Measurements from ENCODE around the gene ARMC7.

DNA sequence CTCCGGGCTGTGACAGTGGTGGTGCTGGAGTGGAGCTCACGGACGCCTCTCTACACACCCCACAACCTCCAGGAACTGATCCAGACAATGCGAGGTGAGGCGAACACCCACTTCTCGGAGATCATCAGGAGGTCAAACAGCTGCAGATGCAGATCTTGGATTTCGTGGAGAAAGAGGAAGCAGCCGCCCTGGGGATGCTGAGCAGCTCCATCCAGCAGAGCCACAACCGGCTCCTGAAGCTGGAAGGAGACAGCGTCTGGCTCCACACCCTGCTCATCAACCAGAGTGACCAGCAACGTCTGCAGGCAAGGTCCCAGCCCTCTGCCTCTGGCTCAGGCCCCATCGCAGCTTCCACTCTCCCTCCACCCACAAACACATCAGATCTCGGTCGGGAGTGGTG is 35.2 kb upstream of the ARMC7 start:
- TF ChIP-seq, protein P1, sequence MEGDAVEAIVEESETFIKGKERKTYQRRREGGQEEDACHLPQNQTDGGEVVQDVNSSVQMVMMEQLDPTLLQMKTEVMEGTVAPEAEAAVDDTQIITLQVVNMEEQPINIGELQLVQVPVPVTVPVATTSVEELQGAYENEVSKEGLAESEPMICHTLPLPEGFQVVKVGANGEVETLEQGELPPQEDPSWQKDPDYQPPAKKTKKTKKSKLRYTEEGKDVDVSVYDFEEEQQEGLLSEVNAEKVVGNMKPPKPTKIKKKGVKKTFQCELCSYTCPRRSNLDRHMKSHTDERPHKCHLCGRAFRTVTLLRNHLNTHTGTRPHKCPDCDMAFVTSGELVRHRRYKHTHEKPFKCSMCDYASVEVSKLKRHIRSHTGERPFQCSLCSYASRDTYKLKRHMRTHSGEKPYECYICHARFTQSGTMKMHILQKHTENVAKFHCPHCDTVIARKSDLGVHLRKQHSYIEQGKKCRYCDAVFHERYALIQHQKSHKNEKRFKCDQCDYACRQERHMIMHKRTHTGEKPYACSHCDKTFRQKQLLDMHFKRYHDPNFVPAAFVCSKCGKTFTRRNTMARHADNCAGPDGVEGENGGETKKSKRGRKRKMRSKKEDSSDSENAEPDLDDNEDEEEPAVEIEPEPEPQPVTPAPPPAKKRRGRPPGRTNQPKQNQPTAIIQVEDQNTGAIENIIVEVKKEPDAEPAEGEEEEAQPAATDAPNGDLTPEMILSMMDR (IDR thresholded peaks at IDR 0.05), result no peak
- no peak for TF ChIP-seq POLR2A (IDR thresholded peaks at IDR 0.05)

All from sigmoid colon (tissue), 3 donors.